DND-41 (cell line): Measurements from ENCODE around the gene RTP1.

Source experiments
- ATAC-seq: fragments of 200-7000 bp; cut with Tn5 transposase; 3 replicates; pipeline ENCODE4 v1.9.1; 2021; ENCODE audit warnings: low read depth; ENCODE audit not compliant: insufficient read depth
- DNase-seq: peaks from one replicate; pipeline ENCODE4 v3.0.0-alpha.2; 2020
- H2AFZ ChIP-seq: 2 replicates; pipeline ENCODE4 v1.6.0; 2012; ENCODE audit warnings: low read depth, low read length
- H3K27ac ChIP-seq: 2 replicates; pipeline ENCODE4 v1.5.1; 2012; ENCODE audit warnings: low read length, inconsistent platforms
- H3K27me3 ChIP-seq: fragments of 200-600 bp; sonication (generic); 2 replicates; pipeline ENCODE4 v1.6.0; 2012; ENCODE audit warnings: low read length, mild to moderate bottlenecking, inconsistent platforms; ENCODE audit not compliant: insufficient read depth, poor library complexity
- H3K36me3 ChIP-seq: 2 replicates; pipeline ENCODE4 v1.5.1; 2012; ENCODE audit warnings: low read length, inconsistent platforms; ENCODE audit not compliant: insufficient read depth
- H3K4me1 ChIP-seq: 2 replicates; pipeline ENCODE4 v1.5.1; 2012; ENCODE audit warnings: mild to moderate bottlenecking, low read length; ENCODE audit not compliant: insufficient read depth
- H3K4me2 ChIP-seq: 2 replicates; pipeline ENCODE4 v1.6.0; 2012; ENCODE audit warnings: mild to moderate bottlenecking, moderate library complexity, low read length, inconsistent platforms; ENCODE audit not compliant: insufficient read depth
- H3K4me3 ChIP-seq, 2 experiments: fragments of 200-600 bp in 1 of 2; shearing (Covaris generic) in 1 of 2; 2 replicates each; pipeline ENCODE4 v1.5.1; 2012 to 2016; ENCODE audit warnings: inconsistent platforms in 2 of 2, low read length in 2 of 2, mild to moderate bottlenecking in 2 of 2, low read depth in 1 of 2, moderate library complexity in 1 of 2
- H3K79me2 ChIP-seq: 2 replicates; pipeline ENCODE4 v1.6.0; 2012; ENCODE audit warnings: low read length, inconsistent platforms; ENCODE audit not compliant: insufficient read depth
- H3K9ac ChIP-seq: 2 replicates; pipeline ENCODE4 v1.6.0; 2012; ENCODE audit warnings: low read depth, mild to moderate bottlenecking, inconsistent platforms, low read length, moderate library complexity
- H3K9me3 ChIP-seq: 2 replicates; pipeline ENCODE4 v1.5.1; 2012; ENCODE audit warnings: low read length, moderate library complexity, mild to moderate bottlenecking, inconsistent platforms; ENCODE audit not compliant: insufficient read depth, severe bottlenecking
- H4K20me1 ChIP-seq: 2 replicates; pipeline ENCODE4 v1.6.0; 2012; ENCODE audit warnings: low read length; ENCODE audit not compliant: insufficient read depth
- CTCF ChIP-seq: IDR thresholded peaks from 2 replicates; pipeline ENCODE4 v1.5.1; 2012; ENCODE audit warnings: borderline replicate concordance, low read length, moderate library complexity, mild to moderate bottlenecking; ENCODE audit not compliant: poor library complexity, severe bottlenecking; ENCODE audit errors: extremely low read depth
- EZH2 ChIP-seq: IDR thresholded peaks from 3 replicates; pipeline ENCODE4 v1.6.1; 2012; ENCODE audit warnings: borderline replicate concordance, low read depth, mild to moderate bottlenecking, moderate library complexity, low read length, inconsistent platforms; ENCODE audit not compliant: severe bottlenecking

The RTP1 gene

DNA sequence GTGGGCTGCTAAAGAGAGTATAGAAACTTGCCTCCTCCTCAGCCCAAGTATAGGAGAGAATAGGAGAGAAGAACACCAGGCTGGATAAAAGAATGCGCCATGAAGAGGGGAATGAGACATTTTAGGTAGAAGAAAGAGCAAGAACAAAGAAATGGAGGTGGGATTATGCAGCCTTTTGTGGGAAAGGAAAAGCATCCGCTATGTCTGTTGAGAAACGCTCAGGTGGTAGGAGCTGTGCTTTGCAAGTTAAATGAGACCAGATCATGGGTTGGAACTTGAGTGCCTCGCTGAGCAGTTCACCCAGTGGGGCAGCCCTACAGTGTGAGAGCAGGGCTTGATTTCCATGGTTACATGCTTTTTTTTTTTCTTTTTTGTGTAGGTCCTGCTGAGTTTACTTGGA, 11.5 kb upstream of the RTP1 start:
- Histone ChIP-seq H3K27ac (no peak overlapping the region), H3K36me3 (no peaks in the 10 kb centered on the region), H3K9me3 (no peaks in the 10 kb centered on the region), H3K4me2 (no peak overlapping the region), H3K4me3 (no peak overlapping the region), H2AFZ (no peak overlapping the region), H3K4me1 (no peaks in the 10 kb centered on the region), H3K79me2 (no peaks in the 10 kb centered on the region), H4K20me1 (no peaks in the 10 kb centered on the region), H3K9ac (no peak overlapping the region), H3K27me3 (peaks cover 3% of the 10 kb centered on the region)
- TF ChIP-seq CTCF (no peak), EZH2 (no peak)
- ATAC-seq (no peak), DNase-seq (no peak)

- no peaks in the 10 kb centered on the region for H4K20me1 ChIP-seq
- no peak overlapping the region for H2AFZ ChIP-seq
- no peak for TF ChIP-seq EZH2
- no peak for TF ChIP-seq CTCF
- no peaks in the 10 kb centered on the region for H3K79me2 ChIP-seq
- peaks cover 3% of the 10 kb centered on the region for H3K27me3 ChIP-seq
- no peak for ATAC-seq
- no peak overlapping the region for H3K9ac ChIP-seq
- DNase-seq, result no peak
- H3K4me3 ChIP-seq, result no peak overlapping the region
- no peaks in the 10 kb centered on the region for H3K4me1 ChIP-seq
- H3K27ac ChIP-seq, result no peak overlapping the region
- no peak overlapping the region for H3K4me2 ChIP-seq
- H3K9me3 ChIP-seq, result no peaks in the 10 kb centered on the region
- no peaks in the 10 kb centered on the region for H3K36me3 ChIP-seq
Measured at GRCh38 chr3:187186375-187186774, 10.9 kb upstream of the RTP1 start.

DNA sequence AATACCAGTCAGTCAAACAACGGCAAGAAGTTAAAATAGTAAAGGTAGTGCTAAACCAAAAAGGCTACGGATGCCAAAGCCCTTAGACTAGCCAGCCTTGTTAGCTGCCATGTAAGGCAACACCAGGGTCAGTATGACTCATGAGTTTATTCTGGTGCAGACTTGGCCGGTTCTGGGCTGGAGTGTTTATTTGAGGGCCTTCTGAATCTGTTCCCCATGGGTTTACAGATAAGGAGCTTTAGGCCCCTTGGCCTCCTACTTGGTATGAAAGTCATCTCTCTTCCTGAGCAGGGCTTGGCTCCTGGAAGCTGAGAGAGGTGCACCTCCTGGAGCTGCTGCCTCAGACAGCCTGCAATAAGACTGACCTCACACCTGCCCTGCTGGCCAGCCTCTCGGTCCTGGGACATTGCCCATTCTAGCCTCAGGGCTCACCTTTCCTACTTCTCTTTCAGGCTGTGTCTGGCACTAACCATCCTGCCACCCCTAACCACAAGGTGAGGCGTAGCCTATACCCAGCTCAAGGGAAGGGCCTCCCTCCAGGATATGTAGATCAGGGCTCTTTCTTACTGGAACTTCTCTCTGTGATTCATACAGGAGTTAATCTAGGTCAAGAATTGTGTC, 10.4 kb upstream of the RTP1 start:
- ATAC-seq (no peak), DNase-seq (no peak)
- Histone ChIP-seq H3K4me2 (no peak overlapping the region), H3K36me3 (no peaks in the 10 kb centered on the region), H3K4me1 (no peaks in the 10 kb centered on the region), H3K4me3 (no peak overlapping the region), H3K27ac (no peak overlapping the region), H3K9me3 (no peaks in the 10 kb centered on the region), H3K27me3 (peaks cover 3% of the 10 kb centered on the region), H4K20me1 (no peaks in the 10 kb centered on the region), H2AFZ (no peak overlapping the region), H3K9ac (no peak overlapping the region), H3K79me2 (no peaks in the 10 kb centered on the region)
- TF ChIP-seq EZH2 (no peak), CTCF (no peak)
